Fibroblast of skin of scalp (primary cell): ENCODE results near the gene TEKT5.
"Not testable (repeated sequence)": the region's sequence is repeated elsewhere in the genome, so short reads cannot be mapped to it uniquely, and the experiment has no call there.

Source experiments
- DNase-seq: peaks from one replicate; pipeline ENCODE4 v3.0.0-alpha.2; 2013

The TEKT5 gene

GRCh38 chr16:10684511-10685151 is 10.1 kb downstream of the TEKT5 start:
- no peak for DNase-seq

- DNase-seq: no peak
These were observed 11.6 kb downstream of the TEKT5 start for GRCh38 chr16:10683170-10683569.

GRCh38 chr16:10682604-10683003 is 12.1 kb downstream of the TEKT5 start:
- DNase-seq: no peak

GRCh38 chr16:10681310-10682308 is 13.1 kb downstream of the TEKT5 start:
- DNase-seq: no peak

- DNase-seq: no peak
These were observed 14.8 kb downstream of the TEKT5 start for GRCh38 chr16:10679921-10680320.

GRCh38 chr16:10679441-10679840 is 15.3 kb downstream of the TEKT5 start:
- not testable (repeated sequence) for DNase-seq

- DNase-seq: no peak
These were observed 16.1 kb downstream of the TEKT5 start for GRCh38 chr16:10678655-10679054.

- DNase-seq: no peak
These were observed 18.4 kb downstream of the TEKT5 start for GRCh38 chr16:10676284-10676683.

GRCh38 chr16:10675861-10676260 is 18.9 kb downstream of the TEKT5 start:
- no peak for DNase-seq

GRCh38 chr16:10675216-10675615 is 19.5 kb downstream of the TEKT5 start:
- DNase-seq: no peak

- no peak for DNase-seq
These were observed 23.0 kb downstream of the TEKT5 start for GRCh38 chr16:10671729-10672128.

- DNase-seq: no peak
These were observed 24.9 kb downstream of the TEKT5 start for GRCh38 chr16:10669791-10670190.

GRCh38 chr16:10668322-10669045 is 26.2 kb downstream of the TEKT5 start:
- peak; percentile 14 for DNase-seq

- no peak for DNase-seq
These were observed 27.5 kb downstream of the TEKT5 start for GRCh38 chr16:10667239-10667638.

GRCh38 chr16:10666291-10666690 is 28.4 kb downstream of the TEKT5 start:
- DNase-seq: no peak

- DNase-seq: no peak
These were observed 29.6 kb downstream of the TEKT5 start for GRCh38 chr16:10665166-10665565.

GRCh38 chr16:10664720-10665126 is 30.0 kb downstream of the TEKT5 start:
- DNase-seq: no peak

GRCh38 chr16:10663744-10664143 is 31.0 kb downstream of the TEKT5 start:
- no peak for DNase-seq

- no peak for DNase-seq
These were observed 31.6 kb downstream of the TEKT5 start for GRCh38 chr16:10663146-10663545.

- DNase-seq: no peak
These were observed 32.5 kb downstream of the TEKT5 start for GRCh38 chr16:10662212-10662611.

- DNase-seq: no peak
These were observed 33.0 kb downstream of the TEKT5 start for GRCh38 chr16:10661737-10662136.

- DNase-seq: no peak
These were observed 33.6 kb downstream of the TEKT5 start for GRCh38 chr16:10660950-10661635.

GRCh38 chr16:10658943-10659342 is 35.8 kb downstream of the TEKT5 start:
- DNase-seq: no peak
